Activated CD4-positive, alpha-beta T cell treated with anti-CD3 and anti-CD28 coated beads for 1 hour (primary cell): Measurements from ENCODE around the gene NHLRC4.

Experiments used
- DNase-seq: peaks from one replicate; pipeline ENCODE4 v3.0.0-alpha.2; 2020

NHLRC4 gene

GRCh38 chr16:554640-555365, 12.0 kb upstream of the NHLRC4 start:
- no peak for DNase-seq

GRCh38 chr16:555528-556473, 11.0 kb upstream of the NHLRC4 start:
- no peak for DNase-seq

- DNase-seq: no peak
These were observed 10.2 kb upstream of the NHLRC4 start for GRCh38 chr16:556474-557173.

GRCh38 chr16:557463-558297, 9.1 kb upstream of the NHLRC4 start:
- DNase-seq: no peak

- no peak for DNase-seq
These were observed 8.3 kb upstream of the NHLRC4 start for GRCh38 chr16:558298-559020.

DNA sequence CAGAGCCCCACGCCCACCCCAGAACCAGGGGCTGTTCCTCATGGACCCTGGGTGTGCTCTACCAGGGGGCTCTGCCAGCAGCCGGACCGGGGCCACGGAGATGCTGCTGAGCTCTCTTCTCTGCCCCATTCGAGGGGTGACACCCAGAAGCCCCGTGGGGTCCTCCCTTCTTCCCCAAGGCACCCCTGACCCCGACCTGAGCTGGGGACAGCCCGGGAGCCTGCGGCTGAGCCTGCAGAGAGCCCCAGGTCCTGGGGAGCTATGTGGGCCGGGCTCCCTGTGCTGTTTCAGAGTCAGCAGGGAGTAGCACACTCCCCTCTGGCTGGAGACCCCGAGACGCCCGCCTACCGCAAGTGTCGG, 7.8 kb upstream of the NHLRC4 start:
- DNase-seq: no peak

GRCh38 chr16:559411-560203, 7.2 kb upstream of the NHLRC4 start:
- DNase-seq: no peak

DNA sequence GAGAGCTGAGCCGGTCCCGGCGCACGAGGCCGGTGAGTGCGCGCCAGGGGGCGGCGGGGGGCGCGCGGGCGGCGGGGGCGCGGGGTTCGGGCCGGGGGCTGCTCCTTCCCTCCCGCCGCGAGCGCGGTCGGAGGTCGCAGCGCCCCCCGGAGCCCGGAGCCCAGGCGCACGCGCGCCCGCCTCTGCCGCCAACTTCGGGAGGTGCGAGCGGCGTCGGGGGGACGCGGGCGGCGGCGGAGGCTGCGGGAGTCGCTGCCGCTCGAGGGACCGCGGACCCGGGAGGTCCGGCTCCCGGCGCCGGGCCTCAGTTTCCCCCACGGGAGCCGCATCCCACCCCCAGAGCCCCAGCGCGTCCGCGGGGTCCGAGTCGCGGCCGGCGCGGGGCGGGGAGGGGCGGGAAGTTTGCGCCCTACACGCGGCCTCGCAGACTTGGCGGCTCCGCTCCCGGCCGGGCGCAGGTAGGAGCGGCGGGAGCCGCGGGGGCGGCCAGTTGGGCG, 6.6 kb upstream of the NHLRC4 start, which contains the start of gene PRR35:
Gene PRR35 (plus strand): TSS at position 191 of the 497 bp plus-strand sequence. CDS start 2,901 bp downstream, outside the sequence.
- no peak for DNase-seq

- DNase-seq: no peak
These were observed 5.9 kb upstream of the NHLRC4 start for GRCh38 chr16:560701-561412.

DNA sequence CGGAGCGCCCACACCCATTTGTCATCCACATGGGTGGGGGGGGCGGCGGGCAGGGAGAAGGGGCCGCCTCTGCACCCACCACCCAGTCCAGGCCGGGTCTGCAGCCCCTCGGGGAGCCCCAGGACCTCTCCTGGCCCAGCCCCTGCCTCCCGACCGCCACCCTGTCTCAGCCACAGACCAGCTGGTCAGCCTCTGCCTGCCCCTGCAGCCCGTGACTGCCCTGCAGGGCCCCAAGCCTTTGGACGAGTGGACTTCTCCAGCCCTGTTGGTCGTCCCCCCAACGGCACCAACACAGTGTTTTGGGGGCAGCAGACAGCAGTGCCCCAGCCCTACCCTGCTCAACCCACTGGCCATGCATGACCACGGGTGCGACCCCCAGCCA, 5.4 kb upstream of the NHLRC4 start:
- no peak for DNase-seq

GRCh38 chr16:561957-562938, 4.6 kb upstream of the NHLRC4 start:
- DNase-seq: no peak

GRCh38 chr16:563072-563644, 3.6 kb upstream of the NHLRC4 start:
- DNase-seq: no peak

GRCh38 chr16:564690-565418, 2.0 kb upstream of the NHLRC4 start:
- no peak for DNase-seq

GRCh38 chr16:565419-566330, 1.1 kb upstream of the NHLRC4 start:
- no peak for DNase-seq

DNA sequence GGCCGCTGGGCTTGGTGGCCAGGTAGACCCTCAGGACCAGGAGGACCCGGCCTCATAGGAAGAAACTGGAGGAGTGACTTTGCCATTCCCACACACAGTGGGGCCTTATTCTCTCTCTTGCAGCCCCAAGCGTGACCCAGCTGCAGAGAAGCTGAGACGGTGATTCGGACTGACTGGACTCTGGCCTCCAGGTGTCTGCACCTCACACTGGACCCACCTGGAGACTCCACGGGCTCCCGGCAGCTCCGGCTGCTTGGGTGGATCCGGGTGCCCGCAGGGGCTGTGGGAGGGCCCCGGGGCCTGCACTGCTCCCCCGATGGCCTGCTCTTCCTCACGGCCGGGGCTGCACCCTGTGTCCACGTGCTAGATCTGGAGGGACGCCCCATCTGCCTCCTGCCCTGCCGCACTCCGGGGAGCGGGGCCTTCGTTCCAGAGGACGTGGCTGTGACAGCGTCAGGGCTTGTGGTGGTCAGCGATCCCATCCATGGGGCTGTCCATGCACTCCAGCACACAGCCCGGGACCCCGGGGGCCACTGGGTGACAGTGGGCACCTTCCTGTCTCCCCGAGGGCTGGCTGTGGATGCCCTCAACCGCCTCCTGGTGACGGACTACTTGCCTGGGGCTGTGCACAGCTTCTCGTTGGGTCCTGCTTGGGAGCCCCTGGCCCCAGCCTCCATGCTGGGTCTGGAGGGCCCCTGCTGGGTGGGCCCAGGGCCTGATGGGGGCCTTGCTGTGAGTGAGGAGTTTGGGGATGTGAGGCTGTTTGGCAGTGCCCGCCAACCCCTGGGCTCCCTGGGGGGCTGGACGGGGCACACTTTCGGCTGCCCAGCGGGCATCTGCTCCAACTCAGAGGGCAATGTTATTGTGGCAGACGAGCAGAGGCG, 810 bp downstream of the NHLRC4 start:
- DNase-seq: no peak
